Brain microvascular endothelial cell (primary cell): Measurements from ENCODE around the gene TEAD1.

Experiments used
- DNase-seq: peaks from one replicate; pipeline ENCODE4 v3.0.0-alpha.2; 2020
- H3K27ac ChIP-seq: fragments of 250-450 bp; sonication (Bioruptor Pico); 2 replicates; pipeline ENCODE4 v1.5.1; 2020; ENCODE audit warnings: mild to moderate bottlenecking, moderate library complexity
- H3K27me3 ChIP-seq: fragments of 250-450 bp; sonication (Bioruptor Pico); replicated peaks from 2 replicates; pipeline ENCODE4 v1.5.1; 2020; ENCODE audit warnings: mild to moderate bottlenecking
- H3K36me3 ChIP-seq: fragments of 250-450 bp; sonication (Bioruptor Pico); replicated peaks from 2 replicates; pipeline ENCODE4 v1.5.1; 2020; ENCODE audit warnings: mild to moderate bottlenecking
- H3K4me3 ChIP-seq: 2 replicates; pipeline ENCODE4 v1.5.1; 2011; ENCODE audit warnings: low read depth, mild to moderate bottlenecking, control low read depth, low read length, moderate library complexity
- in situ Hi-C: cut with HindIII; loops from 2 replicates; pipeline ENCODE4 v1.10.0; 2017; ENCODE audit warnings: low sequenced_read_pairs, low pct_ligation_motif_present
- TF ChIP-seq, protein P1 (sequence below): IDR thresholded peaks from 2 replicates; pipeline ENCODE4 v1.5.1; 2011; ENCODE audit warnings: low read depth, mild to moderate bottlenecking, moderate library complexity, low read length, control low read depth, inconsistent platforms; ENCODE audit errors: missing control alignments

TEAD1 gene

DNA sequence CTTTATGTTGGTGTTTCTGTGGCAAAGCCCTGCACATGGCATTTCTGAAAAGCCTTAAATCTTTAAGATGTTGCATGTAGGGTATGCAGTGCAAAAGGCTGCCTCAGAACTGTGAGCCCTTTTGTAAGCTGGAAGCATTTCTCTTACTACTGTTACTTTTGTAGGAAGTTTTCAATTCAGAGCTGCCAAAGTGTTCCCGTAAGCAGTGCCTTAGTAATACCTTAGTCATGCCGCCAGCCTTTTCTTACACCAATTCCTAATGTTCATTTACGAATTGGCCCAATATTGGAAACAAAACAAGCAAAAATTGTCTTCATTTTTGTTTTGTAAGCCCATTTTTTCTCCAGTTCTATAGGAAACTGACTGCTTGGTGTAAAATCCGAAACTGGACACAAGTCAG lies 267.4 kb downstream of the TEAD1 start:
- peaks cover 42% of the 10 kb centered on the region for H3K36me3 ChIP-seq
- H3K4me3 ChIP-seq = no peak overlapping the region
- in situ Hi-C loops = no loop called here
- H3K27me3 ChIP-seq = no peaks in the 10 kb centered on the region
- DNase-seq = no peak
- no peak overlapping the region for H3K27ac ChIP-seq
- TF ChIP-seq, protein P1, sequence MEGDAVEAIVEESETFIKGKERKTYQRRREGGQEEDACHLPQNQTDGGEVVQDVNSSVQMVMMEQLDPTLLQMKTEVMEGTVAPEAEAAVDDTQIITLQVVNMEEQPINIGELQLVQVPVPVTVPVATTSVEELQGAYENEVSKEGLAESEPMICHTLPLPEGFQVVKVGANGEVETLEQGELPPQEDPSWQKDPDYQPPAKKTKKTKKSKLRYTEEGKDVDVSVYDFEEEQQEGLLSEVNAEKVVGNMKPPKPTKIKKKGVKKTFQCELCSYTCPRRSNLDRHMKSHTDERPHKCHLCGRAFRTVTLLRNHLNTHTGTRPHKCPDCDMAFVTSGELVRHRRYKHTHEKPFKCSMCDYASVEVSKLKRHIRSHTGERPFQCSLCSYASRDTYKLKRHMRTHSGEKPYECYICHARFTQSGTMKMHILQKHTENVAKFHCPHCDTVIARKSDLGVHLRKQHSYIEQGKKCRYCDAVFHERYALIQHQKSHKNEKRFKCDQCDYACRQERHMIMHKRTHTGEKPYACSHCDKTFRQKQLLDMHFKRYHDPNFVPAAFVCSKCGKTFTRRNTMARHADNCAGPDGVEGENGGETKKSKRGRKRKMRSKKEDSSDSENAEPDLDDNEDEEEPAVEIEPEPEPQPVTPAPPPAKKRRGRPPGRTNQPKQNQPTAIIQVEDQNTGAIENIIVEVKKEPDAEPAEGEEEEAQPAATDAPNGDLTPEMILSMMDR = no peak

GRCh38 chr11:12942157-12942556 lies 267.9 kb downstream of the TEAD1 start:
- Histone ChIP-seq H3K36me3 (peaks cover 40% of the 10 kb centered on the region), H3K27me3 (no peaks in the 10 kb centered on the region), H3K4me3 (no peak overlapping the region), H3K27ac (no peak overlapping the region)
- TF ChIP-seq, protein P1 = peak; percentile 58
- DNase-seq = no peak
- in situ Hi-C loops = no loop called here

DNA sequence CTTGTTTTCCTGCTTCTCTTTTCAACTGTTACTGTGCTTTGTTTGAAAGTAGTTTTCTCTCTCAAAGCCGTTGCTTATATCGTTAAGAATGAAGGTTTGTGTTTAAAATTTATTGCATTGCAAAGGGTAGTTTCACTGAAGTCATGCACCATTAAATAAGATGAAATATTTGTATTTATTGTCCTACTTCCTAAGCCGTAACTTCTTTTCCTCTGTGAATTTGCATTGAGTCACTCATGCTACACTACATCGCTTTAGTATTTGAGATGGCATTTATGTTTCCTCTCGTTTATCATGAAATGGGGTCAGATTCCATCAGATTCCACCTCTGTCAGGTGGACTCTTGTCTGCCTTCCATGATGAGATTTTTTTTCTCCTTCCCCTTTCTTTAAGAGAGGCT lies 269.1 kb downstream of the TEAD1 start:
- DNase-seq = no peak
- Histone ChIP-seq H3K27ac (no peak overlapping the region), H3K27me3 (no peaks in the 10 kb centered on the region), H3K4me3 (no peak overlapping the region), H3K36me3 (peaks cover 35% of the 10 kb centered on the region)
- in situ Hi-C loops = no loop called here
- TF ChIP-seq, protein P1 = no peak

- in situ Hi-C loops = no loop called here
- Histone ChIP-seq H3K36me3 (peaks cover 24% of the 10 kb centered on the region), H3K4me3 (no peak overlapping the region), H3K27ac (no peak overlapping the region), H3K27me3 (no peaks in the 10 kb centered on the region)
- TF ChIP-seq, protein P1 = no peak
- no peak for DNase-seq
These were observed 270.7 kb downstream of the TEAD1 start for GRCh38 chr11:12944889-12945288.

DNA sequence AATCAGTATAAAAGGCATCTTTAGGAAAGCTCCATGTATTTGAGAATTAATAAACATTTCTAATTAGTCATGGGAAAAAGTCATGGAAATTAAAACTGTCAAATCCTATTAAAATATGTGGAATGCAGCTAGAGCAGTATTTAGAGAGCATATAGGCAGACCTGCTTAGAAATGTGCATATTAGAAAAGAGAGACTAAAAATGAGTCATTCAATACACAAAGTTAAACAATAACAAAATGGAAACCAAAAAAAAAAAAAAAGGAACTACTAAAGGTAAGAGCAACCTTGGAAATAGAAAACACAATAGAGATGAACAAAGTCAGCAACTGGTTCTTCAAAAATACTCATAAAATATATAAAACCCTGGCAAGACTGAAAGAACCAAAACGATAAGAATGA lies 275.2 kb downstream of the TEAD1 start:
- Histone ChIP-seq H3K4me3 (no peak overlapping the region), H3K36me3 (no peaks in the 10 kb centered on the region), H3K27ac (no peak overlapping the region), H3K27me3 (no peaks in the 10 kb centered on the region)
- in situ Hi-C loops = no loop called here
- TF ChIP-seq, protein P1 = no peak
- DNase-seq = no peak

GRCh38 chr11:12950670-12951069 lies 276.4 kb downstream of the TEAD1 start:
- no peak overlapping the region for H3K27ac ChIP-seq
- in situ Hi-C loops = loop anchor here (25.0 kb wide), 1 partner anchor 212 kb away; no protein-coding TSS in a partner anchor
- H3K4me3 ChIP-seq = no peak overlapping the region
- H3K27me3 ChIP-seq = no peaks in the 10 kb centered on the region
- no peak for DNase-seq
- no peaks in the 10 kb centered on the region for H3K36me3 ChIP-seq
- TF ChIP-seq, protein P1 = no peak
